SU-DHL-6 (cell line): ENCODE results near the gene CMTM8.

ENCODE experiments used
- H2AFZ ChIP-seq: fragments of 200-600 bp; sonication (generic); 2 replicates; pipeline ENCODE4 v1.6.1; 2014; ENCODE audit warnings: low read depth, mild to moderate bottlenecking, moderate library complexity, mixed read lengths, antibody characterized with exemption, low read length; ENCODE audit not compliant: severe bottlenecking
- H3F3A ChIP-seq: fragments of 200-600 bp; shearing (Covaris generic); 2 replicates; pipeline ENCODE4 v1.6.0; 2016; ENCODE audit warnings: antibody characterized with exemption, mild to moderate bottlenecking; ENCODE audit not compliant: insufficient read depth
- H3K27ac ChIP-seq: fragments of 200-600 bp; sonication (generic); 2 replicates; pipeline ENCODE4 v1.5.1; 2016; ENCODE audit warnings: low read depth, mild to moderate bottlenecking, low read length, moderate library complexity, mixed read lengths
- H3K27me3 ChIP-seq: fragments of 200-600 bp; sonication (generic), shearing (Covaris generic); 2 replicates; pipeline ENCODE4 v1.6.0; 2014; ENCODE audit warnings: mild to moderate bottlenecking, low read length
- H3K36me3 ChIP-seq: fragments of 200-600 bp; sonication (generic); 2 replicates; pipeline ENCODE4 v1.6.1; 2014; ENCODE audit warnings: mild to moderate bottlenecking, low read length, mixed read lengths
- H3K4me2 ChIP-seq: fragments of 300-600, 200-600 bp; shearing (Covaris generic), sonication (generic); 2 replicates; pipeline ENCODE4 v1.6.0; 2014; ENCODE audit warnings: low read length, low read depth, mild to moderate bottlenecking; ENCODE audit not compliant: poor library complexity, severe bottlenecking
- H3K4me3 ChIP-seq: fragments of 200-600 bp; sonication (generic); 2 replicates; pipeline ENCODE4 v1.5.1; 2014; ENCODE audit warnings: antibody characterized with exemption, low read length, mild to moderate bottlenecking, mixed read lengths; ENCODE audit not compliant: insufficient read depth, poor library complexity, severe bottlenecking
- H3K79me2 ChIP-seq: fragments of 200-600 bp; sonication (generic); 2 replicates; pipeline ENCODE4 v1.6.1; 2014; ENCODE audit warnings: mild to moderate bottlenecking, low read length, moderate library complexity; ENCODE audit not compliant: insufficient read depth
- H3K9ac ChIP-seq: fragments of 200-600 bp; sonication (generic); 2 replicates; pipeline ENCODE4 v1.7.0; 2014; ENCODE audit warnings: mild to moderate bottlenecking, low read length
- H3K9me2 ChIP-seq: fragments of 200-600 bp; sonication (generic); replicated peaks from 2 replicates; pipeline ENCODE4 v1.6.1; 2014; ENCODE audit warnings: low read length; ENCODE audit not compliant: insufficient read depth
- H3K9me3 ChIP-seq: fragments of 200-600 bp; sonication (generic); 2 replicates; pipeline ENCODE4 v1.6.1; 2014; ENCODE audit warnings: low read length, mixed read lengths; ENCODE audit not compliant: insufficient read depth
- H4K20me1 ChIP-seq: fragments of 200-600 bp; sonication (generic); 2 replicates; pipeline ENCODE4 v1.6.1; 2014; ENCODE audit warnings: low read depth, mild to moderate bottlenecking, antibody characterized with exemption, low read length, moderate library complexity, mixed read lengths
- CTCF ChIP-seq: fragments of 200-600 bp; sonication (generic); IDR thresholded peaks from one replicate; pipeline ENCODE4 v1.5.1; 2017; ENCODE audit warnings: antibody characterized with exemption, mild to moderate bottlenecking, low read length, moderate library complexity; ENCODE audit not compliant: insufficient read depth, poor library complexity, severe bottlenecking
- EZH2phosphoT487 ChIP-seq: fragments of 200-600 bp; sonication (generic), shearing (Covaris generic); conservative IDR thresholded peaks from 2 replicates; pipeline ENCODE4 v1.6.1; 2018; ENCODE audit warnings: mild to moderate bottlenecking, antibody characterized with exemption, low read length, moderate library complexity, mixed read lengths

The CMTM8 gene

GRCh38 chr3:32313723-32314473 lies 75.4 kb downstream of the CMTM8 start:
- no peaks in the 10 kb centered on the region for H3K36me3 ChIP-seq
- H4K20me1 ChIP-seq, result no peaks in the 10 kb centered on the region
- no peaks in the 10 kb centered on the region for H3K79me2 ChIP-seq
- no peaks in the 10 kb centered on the region for H3F3A ChIP-seq
- no peak overlapping the region for H2AFZ ChIP-seq
- no peak for TF ChIP-seq EZH2phosphoT487
- TF ChIP-seq CTCF, result no peak
- no peaks in the 10 kb centered on the region for H3K9me2 ChIP-seq
- no peak overlapping the region for H3K4me2 ChIP-seq
- no peaks in the 10 kb centered on the region for H3K9me3 ChIP-seq
- H3K27ac ChIP-seq, result no peak overlapping the region
- H3K27me3 ChIP-seq, result no peaks in the 10 kb centered on the region
- no peak overlapping the region for H3K9ac ChIP-seq
- no peak overlapping the region for H3K4me3 ChIP-seq

GRCh38 chr3:32315441-32315840 lies 77.0 kb downstream of the CMTM8 start:
- no peak overlapping the region for H2AFZ ChIP-seq
- TF ChIP-seq EZH2phosphoT487 (no peak), CTCF (no peak)

GRCh38 chr3:32316319-32316718 lies 77.8 kb downstream of the CMTM8 start:
- no peak overlapping the region for H3K4me3 ChIP-seq
- no peaks in the 10 kb centered on the region for H3K27me3 ChIP-seq
- H3F3A ChIP-seq, result no peaks in the 10 kb centered on the region
- no peak for TF ChIP-seq CTCF
- no peak for TF ChIP-seq EZH2phosphoT487
- H3K9me3 ChIP-seq, result no peaks in the 10 kb centered on the region
- no peaks in the 10 kb centered on the region for H4K20me1 ChIP-seq
- H3K79me2 ChIP-seq, result no peaks in the 10 kb centered on the region
- H3K9me2 ChIP-seq, result no peaks in the 10 kb centered on the region
- H3K36me3 ChIP-seq, result no peaks in the 10 kb centered on the region
- no peak overlapping the region for H3K9ac ChIP-seq
- H2AFZ ChIP-seq, result no peak overlapping the region
- no peak overlapping the region for H3K27ac ChIP-seq
- H3K4me2 ChIP-seq, result no peak overlapping the region

More at GRCh38 chr3:32315441-32315840, 77.0 kb downstream of the CMTM8 start:
- no peaks in the 10 kb centered on the region for H4K20me1 ChIP-seq
- H3K9me2 ChIP-seq, result no peaks in the 10 kb centered on the region
- no peaks in the 10 kb centered on the region for H3F3A ChIP-seq
- no peak overlapping the region for H3K4me2 ChIP-seq
- H3K36me3 ChIP-seq, result no peaks in the 10 kb centered on the region
- no peak overlapping the region for H3K4me3 ChIP-seq
- H3K9ac ChIP-seq, result no peak overlapping the region
- no peaks in the 10 kb centered on the region for H3K79me2 ChIP-seq
- H3K27me3 ChIP-seq, result no peaks in the 10 kb centered on the region
- H3K27ac ChIP-seq, result no peak overlapping the region
- H3K9me3 ChIP-seq, result no peaks in the 10 kb centered on the region
